ENCODE data around the gene HNF4A. TPM values are rescaled to one million over a fixed set of nuclear protein-coding genes. Genes with fewer than 3 reads are reported as not detected.

The HNF4A gene
- total and polyA plus RNA-seq, 2 of the 13 experiments (the other 11 are each of a cell fraction or from before 2014, with no cell fraction given): 80.9 to 169 TPM

DNA sequence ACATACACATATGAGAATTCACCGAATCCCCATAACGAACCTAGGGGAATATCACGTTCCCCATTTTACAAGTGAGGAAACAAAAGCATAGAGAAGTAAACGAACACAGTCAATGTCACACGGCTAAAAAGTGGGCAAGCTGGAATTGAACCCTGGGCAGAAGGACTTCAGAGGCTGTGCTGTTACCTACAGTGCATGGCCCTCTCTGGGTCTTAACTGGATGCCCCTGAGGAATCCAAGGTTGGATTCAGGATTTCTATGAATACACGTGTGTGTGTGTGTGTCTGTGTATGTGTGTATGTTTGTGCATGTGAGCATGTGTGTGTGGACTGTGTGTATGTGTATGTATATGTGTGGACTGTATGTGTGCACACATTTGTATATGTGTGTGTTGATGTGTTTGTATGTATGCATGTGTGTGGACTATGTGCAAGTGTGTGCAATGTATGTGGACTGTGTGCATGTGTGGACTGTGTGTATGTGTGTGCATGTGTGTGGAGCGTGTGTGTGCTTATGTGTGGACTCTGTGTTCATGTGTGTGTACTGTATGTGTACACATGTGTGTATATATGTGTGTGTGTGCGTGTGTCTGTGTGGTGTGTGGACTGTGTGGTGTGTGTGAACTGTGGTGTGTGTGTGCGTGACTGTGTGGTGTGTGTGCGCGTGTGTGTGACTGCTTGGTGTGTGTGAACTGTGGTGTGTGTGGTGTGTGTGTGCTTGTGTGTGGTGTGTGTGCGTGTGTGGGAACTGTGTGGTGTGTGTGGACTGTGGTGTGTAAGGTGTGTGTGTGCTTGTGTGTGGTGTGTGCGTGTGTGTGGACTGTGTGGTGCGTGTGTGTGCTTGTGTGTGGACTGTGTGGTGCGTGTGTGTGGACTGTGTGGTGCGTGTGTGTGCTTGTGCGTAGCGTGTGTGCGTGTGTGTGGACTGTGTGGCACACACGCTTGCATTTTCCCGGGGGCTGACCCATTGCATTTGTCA lies 49.0 kb downstream of the HNF4A start (continued):
- TF ChIP-seq, protein P1, sequence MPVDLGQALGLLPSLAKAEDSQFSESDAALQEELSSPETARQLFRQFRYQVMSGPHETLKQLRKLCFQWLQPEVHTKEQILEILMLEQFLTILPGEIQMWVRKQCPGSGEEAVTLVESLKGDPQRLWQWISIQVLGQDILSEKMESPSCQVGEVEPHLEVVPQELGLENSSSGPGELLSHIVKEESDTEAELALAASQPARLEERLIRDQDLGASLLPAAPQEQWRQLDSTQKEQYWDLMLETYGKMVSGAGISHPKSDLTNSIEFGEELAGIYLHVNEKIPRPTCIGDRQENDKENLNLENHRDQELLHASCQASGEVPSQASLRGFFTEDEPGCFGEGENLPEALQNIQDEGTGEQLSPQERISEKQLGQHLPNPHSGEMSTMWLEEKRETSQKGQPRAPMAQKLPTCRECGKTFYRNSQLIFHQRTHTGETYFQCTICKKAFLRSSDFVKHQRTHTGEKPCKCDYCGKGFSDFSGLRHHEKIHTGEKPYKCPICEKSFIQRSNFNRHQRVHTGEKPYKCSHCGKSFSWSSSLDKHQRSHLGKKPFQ (CRISPR knock-in tag; IDR thresholded peaks at IDR 0.05; ENCODE audit: insufficient replicate concordance): no peak
- no peak for TF ChIP-seq ZNF670 (CRISPR knock-in tag; IDR thresholded peaks at IDR 0.05; ENCODE audit: borderline replicate concordance)
- peak; percentile 58; the same call in 1 of the 2 replicates for TF ChIP-seq ZSCAN31 (CRISPR knock-in tag; IDR thresholded peaks at IDR 0.05; ENCODE audit: low read depth)
- TF ChIP-seq, protein P2, sequence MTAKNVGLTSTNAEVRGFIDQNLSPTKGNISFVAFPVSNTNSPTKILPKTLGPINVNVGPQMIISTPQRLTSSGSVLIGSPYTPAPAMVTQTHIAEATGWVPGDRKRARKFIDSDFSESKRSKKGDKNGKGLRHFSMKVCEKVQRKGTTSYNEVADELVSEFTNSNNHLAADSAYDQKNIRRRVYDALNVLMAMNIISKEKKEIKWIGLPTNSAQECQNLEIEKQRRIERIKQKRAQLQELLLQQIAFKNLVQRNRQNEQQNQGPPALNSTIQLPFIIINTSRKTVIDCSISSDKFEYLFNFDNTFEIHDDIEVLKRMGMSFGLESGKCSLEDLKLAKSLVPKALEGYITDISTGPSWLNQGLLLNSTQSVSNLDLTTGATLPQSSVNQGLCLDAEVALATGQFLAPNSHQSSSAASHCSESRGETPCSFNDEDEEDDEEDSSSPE (CRISPR knock-in tag; IDR thresholded peaks at IDR 0.05): no peak
- no peak for TF ChIP-seq SP5 (CRISPR knock-in tag; IDR thresholded peaks at IDR 0.05; ENCODE audit: borderline replicate concordance, low read depth)
- TF ChIP-seq, protein P3, sequence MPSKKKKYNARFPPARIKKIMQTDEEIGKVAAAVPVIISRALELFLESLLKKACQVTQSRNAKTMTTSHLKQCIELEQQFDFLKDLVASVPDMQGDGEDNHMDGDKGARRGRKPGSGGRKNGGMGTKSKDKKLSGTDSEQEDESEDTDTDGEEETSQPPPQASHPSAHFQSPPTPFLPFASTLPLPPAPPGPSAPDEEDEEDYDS (CRISPR knock-in tag; IDR thresholded peaks at IDR 0.05): no peak
- TF ChIP-seq ZNF253 (CRISPR knock-in tag; IDR thresholded peaks at IDR 0.05; ENCODE audit: borderline replicate concordance): 0 out of 2 replicates have a peak, but pooled peaks have one; percentile 33
- no peak for TF ChIP-seq TEAD2 (CRISPR knock-in tag; IDR thresholded peaks at IDR 0.05)
- 0 out of 2 replicates have a peak, but pooled peaks have one; percentile 19 for TF ChIP-seq ZNF776 (CRISPR knock-in tag; IDR thresholded peaks at IDR 0.05)
- no peak; the same call in 1 of the 2 replicates for TF ChIP-seq ZNF230 (CRISPR knock-in tag; IDR thresholded peaks at IDR 0.05)
- TF ChIP-seq ZNF501 (CRISPR knock-in tag; IDR thresholded peaks at IDR 0.05): 0 out of 2 replicates have a peak, but pooled peaks have one; percentile 2
- TF ChIP-seq ZNF264 (CRISPR knock-in tag; IDR thresholded peaks at IDR 0.05): no peak
- TF ChIP-seq RFXANK (CRISPR knock-in tag; IDR thresholded peaks at IDR 0.05): no peak
- peak; percentile 35; the same call in 1 of the 2 replicates for TF ChIP-seq FOXP1 (IDR thresholded peaks at IDR 0.05)
- TF ChIP-seq FOXP1 (CRISPR knock-in tag; IDR thresholded peaks at IDR 0.05): no peak
- TF ChIP-seq KLF16 (CRISPR knock-in tag; IDR thresholded peaks at IDR 0.05): peak in 1 of 2 experiments; percentile 3; a peak in 1 of 4 replicates
- no peak for TF ChIP-seq MIER2 (CRISPR knock-in tag; IDR thresholded peaks at IDR 0.05)
- no peak; the same call in 1 of the 2 replicates for TF ChIP-seq SOX13 (IDR thresholded peaks at IDR 0.05)
- TF ChIP-seq SOX13 (CRISPR knock-in tag; conservative IDR thresholded peaks at IDR 0.05 in 1 of 2, IDR thresholded peaks at IDR 0.05 in 1 of 2): no peak
- no peak for TF ChIP-seq CENPX (CRISPR knock-in tag; IDR thresholded peaks at IDR 0.05)
- TF ChIP-seq ZNF160 (CRISPR knock-in tag; IDR thresholded peaks at IDR 0.05): peak; percentile 47
- no peak for TF ChIP-seq ZNF75D (CRISPR knock-in tag; IDR thresholded peaks at IDR 0.05; ENCODE audit: borderline replicate concordance)
- TF ChIP-seq ZFP41 (CRISPR knock-in tag; IDR thresholded peaks at IDR 0.05; ENCODE audit: borderline replicate concordance): 0 out of 2 replicates have a peak, but pooled peaks have one; percentile 33
